ENCODE measurements around the gene SLC9C1.

- TF ChIP-seq KLF15 (CRISPR knock-in tag; IDR thresholded peaks at IDR 0.05; ENCODE audit: borderline replicate concordance): no peak
- no peak for TF ChIP-seq CTCF (CRISPR knock-in tag; IDR thresholded peaks at IDR 0.05)
- no peak for TF ChIP-seq NR2C2 (CRISPR knock-in tag; IDR thresholded peaks at IDR 0.05; ENCODE audit: borderline replicate concordance)
- TF ChIP-seq RELA (CRISPR knock-in tag; IDR thresholded peaks at IDR 0.05): no peak
- no peak for TF ChIP-seq GABPB1 (CRISPR knock-in tag; IDR thresholded peaks at IDR 0.05)
Observed at GRCh38 chr3:112261742-112262141, 32.3 kb downstream of the SLC9C1 start.
